ENCODE results near the gene PSMA7.

The PSMA7 gene

GRCh38 chr20:62135573-62136266, 7.5 kb downstream of the PSMA7 start:
- DNase-seq, result no peak

GRCh38 chr20:62134735-62135231, 8.4 kb downstream of the PSMA7 start:
- DNase-seq, result no peak

GRCh38 chr20:62133864-62134263, 9.3 kb downstream of the PSMA7 start:
- no peak for DNase-seq

- no peak for DNase-seq
Measured at GRCh38 chr20:62133051-62133845, 9.9 kb downstream of the PSMA7 start.

GRCh38 chr20:62132421-62132820, 10.8 kb downstream of the PSMA7 start:
- no peak for DNase-seq

- no peak for DNase-seq
Measured at GRCh38 chr20:62131560-62132320, 11.5 kb downstream of the PSMA7 start.

- no peak for DNase-seq
Measured at GRCh38 chr20:62129731-62130531, 13.3 kb downstream of the PSMA7 start.

GRCh38 chr20:62128502-62128901, 14.7 kb downstream of the PSMA7 start:
- DNase-seq, result no peak

- DNase-seq, result no peak
Measured at GRCh38 chr20:62127799-62128198, 15.4 kb downstream of the PSMA7 start.

GRCh38 chr20:62126141-62126540, 17.1 kb downstream of the PSMA7 start:
- DNase-seq, result no peak

- DNase-seq, result peak; percentile 44
Measured at GRCh38 chr20:62123450-62124118, 19.6 kb downstream of the PSMA7 start.

- DNase-seq, result no peak
Measured at GRCh38 chr20:62122654-62123449, 20.3 kb downstream of the PSMA7 start.

GRCh38 chr20:62121776-62122653, 21.2 kb downstream of the PSMA7 start, which contains the start of gene LSM14B:
LSM14B (plus strand) TSS chr20:62122475; CDS start chr20:62122667, 192 bp downstream.
- peak; percentile 78 for DNase-seq

GRCh38 chr20:62120990-62121775, 22.0 kb downstream of the PSMA7 start:
- DNase-seq, result no peak

- no peak for DNase-seq
Measured at GRCh38 chr20:62120365-62120762, 22.8 kb downstream of the PSMA7 start.

GRCh38 chr20:62119591-62120364, 23.4 kb downstream of the PSMA7 start:
- no peak for DNase-seq

- no peak for DNase-seq
Measured at GRCh38 chr20:62119115-62119514, 24.1 kb downstream of the PSMA7 start.

All from DMS79 (cell line).